ENCODE measurements around the gene HSPB2. TPM values are rescaled to one million over a fixed set of nuclear protein-coding genes. Genes with fewer than 3 reads are reported as not detected.
"Not testable (repeated sequence)": the region's sequence is repeated elsewhere in the genome, so short reads cannot be mapped to it uniquely, and the experiment has no call there.

Gene HSPB2
- total RNA-seq, 4 donors from 2014 or later: 0.21 to 5.0 (median 1.7) TPM

DNA sequence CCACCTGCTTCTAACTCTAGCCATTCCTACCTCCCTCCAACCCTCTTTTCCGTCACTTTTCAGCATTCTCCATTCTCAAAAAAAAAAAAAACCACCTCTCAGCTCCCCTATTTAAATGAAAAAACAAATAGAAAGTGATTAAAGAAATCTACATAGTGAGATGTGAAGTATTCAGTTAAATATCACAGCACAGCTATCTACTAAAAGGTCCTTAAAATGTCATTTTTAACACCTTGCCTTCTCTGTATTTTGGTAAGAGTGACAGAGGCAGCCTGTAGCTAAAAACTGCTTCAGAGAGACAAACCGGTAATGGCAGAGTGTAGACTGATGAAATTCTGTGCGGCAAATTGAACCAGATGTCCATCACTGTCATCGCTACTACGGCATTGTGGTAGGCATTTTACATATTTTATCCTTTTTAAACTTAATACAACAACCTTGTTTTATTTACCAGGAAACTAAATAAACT lies 40.8 kb upstream of the HSPB2 start:
- H3K27ac ChIP-seq: peak overlapping the region; percentile 92 to 96 (median 94)
- TF ChIP-seq EP300 (IDR thresholded peaks at IDR 0.05) (no peak), POLR2A (IDR thresholded peaks at IDR 0.05) (no peak)
- TF ChIP-seq, protein P1, sequence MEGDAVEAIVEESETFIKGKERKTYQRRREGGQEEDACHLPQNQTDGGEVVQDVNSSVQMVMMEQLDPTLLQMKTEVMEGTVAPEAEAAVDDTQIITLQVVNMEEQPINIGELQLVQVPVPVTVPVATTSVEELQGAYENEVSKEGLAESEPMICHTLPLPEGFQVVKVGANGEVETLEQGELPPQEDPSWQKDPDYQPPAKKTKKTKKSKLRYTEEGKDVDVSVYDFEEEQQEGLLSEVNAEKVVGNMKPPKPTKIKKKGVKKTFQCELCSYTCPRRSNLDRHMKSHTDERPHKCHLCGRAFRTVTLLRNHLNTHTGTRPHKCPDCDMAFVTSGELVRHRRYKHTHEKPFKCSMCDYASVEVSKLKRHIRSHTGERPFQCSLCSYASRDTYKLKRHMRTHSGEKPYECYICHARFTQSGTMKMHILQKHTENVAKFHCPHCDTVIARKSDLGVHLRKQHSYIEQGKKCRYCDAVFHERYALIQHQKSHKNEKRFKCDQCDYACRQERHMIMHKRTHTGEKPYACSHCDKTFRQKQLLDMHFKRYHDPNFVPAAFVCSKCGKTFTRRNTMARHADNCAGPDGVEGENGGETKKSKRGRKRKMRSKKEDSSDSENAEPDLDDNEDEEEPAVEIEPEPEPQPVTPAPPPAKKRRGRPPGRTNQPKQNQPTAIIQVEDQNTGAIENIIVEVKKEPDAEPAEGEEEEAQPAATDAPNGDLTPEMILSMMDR (IDR thresholded peaks at IDR 0.05): no peak
- 53 to 54% methylated on average over 5 of the region's 5 CpGs for WGBS, 2 donors
- no peaks in the 10 kb centered on the region for H3K27me3 ChIP-seq
- DNase-seq (ENCODE audit: low spot score in 2 of 2): no peak
- no peaks in the 10 kb centered on the region for H3K9me3 ChIP-seq
- peak overlapping the region; percentile 74 to 96 (median 85) for H3K4me3 ChIP-seq
- H3K4me1 ChIP-seq: peaks cover 0 to 22% (median 10%) of the 10 kb centered on the region in 4 donors
- H3K36me3 ChIP-seq: peaks cover 0 to 40% (median 0%) of the 10 kb centered on the region in 3 donors

DNA sequence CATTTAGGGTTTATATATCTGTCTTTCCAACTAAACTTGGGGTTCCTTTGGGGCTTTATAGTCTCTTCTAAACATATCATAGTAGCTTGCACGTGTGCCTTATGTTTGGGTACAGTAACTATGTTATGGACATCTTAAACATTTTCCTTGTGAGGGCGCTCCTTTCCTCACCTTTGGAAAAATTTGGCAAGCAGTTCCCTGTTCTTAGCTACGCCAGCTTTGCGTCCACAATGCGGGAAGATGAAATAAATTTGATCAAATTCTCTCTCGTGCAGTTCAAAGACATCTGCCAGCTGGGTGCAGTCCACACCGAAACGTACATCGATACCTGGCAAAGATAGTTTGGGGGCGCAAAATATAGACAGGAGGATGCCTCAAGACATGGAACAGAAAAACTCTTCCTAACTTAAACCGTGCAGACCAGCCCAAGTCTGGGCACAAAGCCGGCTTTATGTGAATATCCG lies 34.1 kb upstream of the HSPB2 start:
- peak overlapping the region; percentile 54 to 75 (median 62) for H3K4me3 ChIP-seq
- no peaks in the 10 kb centered on the region for H3K9me3 ChIP-seq
- H3K36me3 ChIP-seq: peaks cover 0 to 26% (median 4%) of the 10 kb centered on the region in 3 donors
- DNase-seq (ENCODE audit: low spot score in 2 of 2): no peak
- 1% methylated on average over 13 of the region's 13 CpGs for WGBS, 2 donors
- no peak for TF ChIP-seq EP300 (IDR thresholded peaks at IDR 0.05)
- TF ChIP-seq, protein P1 (IDR thresholded peaks at IDR 0.05): no peak
- no peak for TF ChIP-seq POLR2A (IDR thresholded peaks at IDR 0.05)
- H3K4me1 ChIP-seq: peaks cover 0 to 18% (median 5%) of the 10 kb centered on the region in 4 donors
- no peaks in the 10 kb centered on the region for H3K27me3 ChIP-seq
- H3K27ac ChIP-seq: peak overlapping the region; percentile 90 to 98 (median 94)

DNA sequence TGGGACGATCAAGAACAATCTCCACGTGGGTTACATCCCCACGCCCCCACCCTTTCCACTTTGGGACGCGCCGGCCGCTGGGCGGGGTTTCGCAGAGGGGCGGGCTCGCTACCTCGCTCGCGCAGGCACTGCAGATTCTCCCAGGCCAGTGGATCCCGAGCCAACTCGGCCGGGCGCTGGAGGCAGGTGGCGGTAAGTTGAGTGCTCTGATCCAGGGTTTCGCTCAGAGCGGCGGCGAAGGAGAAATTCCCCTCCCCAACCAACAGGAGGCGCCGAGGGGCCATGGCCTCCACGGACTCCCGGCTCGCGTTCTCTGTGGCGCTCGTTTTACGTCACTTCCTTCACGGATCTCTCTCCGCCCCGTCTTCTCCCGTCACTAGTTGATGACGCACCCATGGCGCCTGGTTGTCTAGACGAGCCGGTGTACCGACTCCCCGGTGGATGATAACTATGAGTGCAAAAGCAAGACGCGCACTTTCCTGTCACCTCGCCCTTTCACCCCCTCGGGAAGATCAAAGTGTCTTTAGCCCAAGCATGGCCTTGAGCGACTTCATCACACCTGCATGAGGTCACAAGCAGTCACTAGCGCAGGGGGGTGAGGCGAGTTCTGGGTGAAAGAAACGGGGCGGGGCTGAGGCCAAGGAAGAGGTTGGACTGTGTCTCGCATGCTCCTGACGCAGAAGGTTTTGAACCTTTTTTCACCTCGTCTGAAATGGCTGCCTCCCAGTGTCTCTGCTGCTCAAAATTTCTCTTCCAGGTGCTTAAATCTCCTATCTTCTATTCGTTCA lies 33.5 kb upstream of the HSPB2 start, which contains the start of the genes CFAP68 and FDXACB1:
CFAP68 (plus strand) TSS at position 693 of the 788 bp plus-strand sequence; CDS start at position 713, 20 bp downstream.
FDXACB1 (minus strand) TSS at position 317 of the 788 bp plus-strand sequence; CDS start at position 284, 33 bp downstream.
- peak within 1 kb of the TSS; percentile 54 to 75 (median 62) for H3K4me3 ChIP-seq
- H3K4me1 ChIP-seq: peaks cover 0 to 18% (median 5%) of the 10 kb centered on the region in 4 donors
- no peaks in the 10 kb centered on the region for H3K9me3 ChIP-seq
- WGBS, 2 donors: 0 to 1% methylated on average over 36 to 43 of the region's 55 CpGs
- TF ChIP-seq POLR2A (IDR thresholded peaks at IDR 0.05): peak; percentile 56 to 82
- TF ChIP-seq, protein P1 (IDR thresholded peaks at IDR 0.05): peak; percentile 96 to 100 (median 99)
- TF ChIP-seq EP300 (IDR thresholded peaks at IDR 0.05): peak; percentile 90 to 98
- peak; percentile 94 to 95 for DNase-seq (ENCODE audit: low spot score in 2 of 2)
- peaks cover 0 to 32% (median 5%) of the 10 kb centered on the region in 3 donors for H3K36me3 ChIP-seq
- H3K27ac ChIP-seq: peak within 1 kb of the TSS; percentile 90 to 98 (median 94)
- no peaks in the 10 kb centered on the region for H3K27me3 ChIP-seq

DNA sequence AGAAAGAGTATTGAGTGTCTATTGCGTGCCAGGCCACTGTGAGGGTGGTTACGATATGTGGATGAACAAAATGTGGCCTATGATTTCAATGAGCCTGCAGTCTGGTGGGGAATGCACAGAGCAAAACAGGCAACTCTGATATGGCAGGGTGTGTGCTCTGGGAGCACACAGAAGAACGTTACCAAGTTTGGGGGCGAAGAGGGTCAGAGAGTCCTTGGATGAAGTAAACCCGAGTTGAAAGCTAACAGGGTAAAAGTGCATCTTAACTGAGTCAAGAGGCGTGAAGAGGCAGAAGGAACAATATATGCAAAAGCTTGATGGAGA lies 32.9 kb upstream of the HSPB2 start:
- Histone ChIP-seq H3K36me3 (peaks cover 0 to 33% (median 5%) of the 10 kb centered on the region in 3 donors), H3K4me1 (peaks cover 0 to 18% (median 5%) of the 10 kb centered on the region in 4 donors), H3K9me3 (no peaks in the 10 kb centered on the region), H3K27ac (peak overlapping the region; percentile 90 to 98 (median 94)), H3K4me3 (peak overlapping the region; percentile 54 to 75 (median 62)), H3K27me3 (no peaks in the 10 kb centered on the region)
- WGBS, 2 donors: 43 to 44% methylated on average over 6 of the region's 6 CpGs
- no peak for TF ChIP-seq POLR2A (IDR thresholded peaks at IDR 0.05)
- TF ChIP-seq, protein P1 (IDR thresholded peaks at IDR 0.05): no peak
- no peak for TF ChIP-seq EP300 (IDR thresholded peaks at IDR 0.05)
- no peak for DNase-seq (ENCODE audit: low spot score in 2 of 2)

DNA sequence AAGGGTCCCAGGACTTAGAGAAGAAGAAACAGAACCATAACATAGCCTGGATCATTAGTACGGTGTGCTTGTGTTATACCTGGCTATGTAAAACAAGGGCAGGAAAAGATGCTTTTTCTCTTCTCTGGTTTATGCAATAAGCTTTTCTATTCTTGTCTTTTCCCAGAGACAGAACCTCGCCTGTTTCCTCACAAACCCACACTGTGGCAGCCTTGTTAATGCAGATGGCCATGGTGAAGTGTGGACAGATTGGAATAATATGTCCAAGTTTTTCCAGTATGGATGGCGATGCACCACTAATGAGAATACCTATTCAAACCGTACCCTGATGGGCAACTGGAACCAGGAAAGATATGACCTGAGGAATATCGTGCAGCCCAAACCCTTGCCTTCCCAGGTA lies 30.3 kb upstream of the HSPB2 start:
- no peaks in the 10 kb centered on the region for H3K27me3 ChIP-seq
- TF ChIP-seq, protein P1 (IDR thresholded peaks at IDR 0.05): no peak
- TF ChIP-seq POLR2A (IDR thresholded peaks at IDR 0.05) (no peak), EP300 (IDR thresholded peaks at IDR 0.05) (no peak)
- H3K4me3 ChIP-seq: no peak overlapping the region
- H3K27ac ChIP-seq: no peak overlapping the region
- peaks cover 0 to 18% (median 5%) of the 10 kb centered on the region in 4 donors for H3K4me1 ChIP-seq
- no peak for DNase-seq (ENCODE audit: low spot score in 2 of 2)
- WGBS, 2 donors: 69 to 75% methylated on average over 5 of the region's 5 CpGs
- H3K9me3 ChIP-seq: no peaks in the 10 kb centered on the region
- H3K36me3 ChIP-seq: peaks cover 0 to 16% (median 5%) of the 10 kb centered on the region in 3 donors

DNA sequence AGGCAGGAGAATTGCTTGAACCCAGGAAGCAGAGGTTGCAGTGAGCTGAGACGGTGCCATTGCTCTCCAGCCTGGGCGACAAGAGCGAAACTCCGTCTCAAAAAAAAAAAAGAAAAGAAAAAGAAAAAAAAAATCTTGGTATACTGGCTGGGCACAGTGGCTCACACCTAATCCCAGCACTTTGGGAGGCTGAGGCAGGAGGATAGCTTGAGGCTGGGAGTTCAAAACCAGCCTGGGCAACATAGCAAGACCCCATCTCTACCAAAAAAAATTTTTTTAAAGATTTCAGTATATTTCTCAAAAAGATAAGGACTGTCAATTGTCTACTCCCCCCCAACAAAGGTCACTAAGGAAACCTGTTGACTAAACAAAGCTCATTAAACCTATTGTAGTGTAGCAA lies 27.5 kb upstream of the HSPB2 start:
- not testable (repeated sequence) for H3K4me3 ChIP-seq; DNase-seq (ENCODE audit: low spot score in 2 of 2); H3K27me3 ChIP-seq; H3K9me3 ChIP-seq; H3K27ac ChIP-seq; H3K4me1 ChIP-seq
- H3K36me3 ChIP-seq: peaks cover 0 to 16% (median 5%) of the 10 kb centered on the region in 3 donors
- 80 to 94% methylated on average over 4 of the region's 4 CpGs for WGBS, 2 donors

Data from tibial nerve (tissue), 4 donors.